Stimulated activated CD4-positive, alpha-beta T cell treated with anti-CD3 and anti-CD28 coated beads, Interleukin-4, amount 100 ng/mL, for 48 hours (primary cell): Measurements from ENCODE around the gene KIAA1586.
"Not testable (repeated sequence)": the region's sequence is repeated elsewhere in the genome, so short reads cannot be mapped to it uniquely, and the experiment has no call there.

Experiments
- DNase-seq, 2 donors: peaks; one replicate each; pipeline ENCODE4 v3.0.0-alpha.2; 2020; ENCODE audit warnings: low read depth in 2 of 2

Gene KIAA1586

DNA sequence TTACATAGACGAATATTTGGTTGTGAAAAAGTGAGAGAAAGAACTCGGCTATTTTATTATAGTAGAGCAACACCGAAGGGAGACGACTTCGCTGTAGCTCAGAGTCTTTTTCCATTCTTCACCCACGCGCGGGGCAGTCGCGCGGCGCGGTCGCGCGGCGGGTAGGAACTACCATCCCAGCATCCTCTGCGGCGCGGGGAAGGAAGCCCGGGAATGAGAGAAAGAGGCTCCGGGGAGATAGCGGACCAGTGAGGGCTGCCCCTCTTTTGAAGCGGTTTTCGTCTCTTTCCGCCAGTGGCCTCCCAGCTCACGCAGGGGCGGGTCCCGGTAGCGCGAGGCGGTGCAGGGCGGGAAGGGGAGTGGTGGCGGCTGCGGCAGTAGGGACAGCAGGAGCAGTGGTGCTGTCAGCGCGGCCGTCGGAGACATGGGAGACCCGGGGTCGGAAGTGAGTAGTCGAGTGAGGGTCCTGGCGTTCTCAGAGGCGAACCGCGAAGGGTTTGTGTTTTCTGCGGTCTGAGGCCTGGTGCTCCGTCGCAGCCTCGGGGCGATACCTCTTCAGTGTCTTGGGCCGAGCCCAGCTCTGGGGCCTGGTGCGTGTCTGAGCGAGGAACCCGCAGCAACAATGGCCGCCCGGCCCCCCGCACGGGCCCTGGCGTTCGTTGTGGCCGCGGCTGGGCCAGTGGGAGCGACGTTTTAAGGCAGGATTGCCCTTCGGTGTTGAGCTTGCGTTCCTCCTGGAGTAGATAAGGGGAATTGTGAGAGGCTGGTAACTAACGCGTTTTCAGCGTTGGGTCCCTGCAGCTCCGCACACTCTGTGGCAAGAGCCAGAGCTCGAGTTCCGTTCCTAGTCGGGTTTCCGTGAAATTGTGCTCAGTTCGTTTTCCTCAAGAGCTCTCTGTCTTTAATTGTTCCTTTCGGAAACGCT, at the start of gene KIAA1586:
KIAA1586 (plus strand) TSS at position 362 of the 925 bp plus-strand sequence; CDS start at position 425, 63 bp downstream.
- DNase-seq: peak; percentile 66 to 84

DNA sequence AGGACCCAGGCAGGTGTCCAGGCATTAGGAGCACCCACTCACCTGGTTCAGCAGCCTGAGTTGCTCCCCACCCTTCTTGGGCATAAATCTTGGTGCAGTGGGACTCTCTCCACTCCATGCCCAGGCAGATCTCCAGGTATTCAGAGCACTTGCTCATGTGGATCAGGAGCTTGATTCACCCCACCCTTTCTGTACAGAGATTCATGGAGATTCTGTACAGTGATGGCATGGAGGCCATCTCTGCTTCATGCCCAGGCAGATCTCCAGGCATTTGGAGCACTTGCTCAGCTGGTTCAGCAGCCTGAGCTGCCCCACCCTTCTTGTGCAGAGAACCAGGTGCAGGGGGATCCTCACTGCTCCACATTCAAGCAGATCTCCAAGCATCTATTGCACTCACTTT, 47.4 kb upstream of the KIAA1586 start:
- DNase-seq: no peak

DNA sequence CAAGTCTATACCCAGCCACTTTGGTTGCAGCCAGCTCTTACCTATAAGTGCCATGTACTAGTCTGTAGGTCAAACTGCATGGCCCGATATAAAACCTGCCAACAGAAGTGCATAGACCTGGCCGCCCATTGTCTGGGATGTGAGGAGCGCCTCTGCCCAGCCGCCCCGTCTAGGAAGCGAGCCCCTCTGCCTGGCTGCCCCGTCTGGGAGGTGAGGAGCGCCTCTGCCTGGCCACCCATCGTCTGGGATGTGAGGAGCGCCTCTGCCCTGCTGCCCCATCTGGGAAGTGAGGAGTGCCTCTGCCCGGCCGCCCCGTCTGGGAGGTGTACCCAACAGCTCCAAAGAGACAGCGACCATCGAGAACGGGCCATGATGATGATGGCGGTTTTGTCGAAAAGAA, 46.7 kb upstream of the KIAA1586 start:
- not testable (repeated sequence) for DNase-seq

DNA sequence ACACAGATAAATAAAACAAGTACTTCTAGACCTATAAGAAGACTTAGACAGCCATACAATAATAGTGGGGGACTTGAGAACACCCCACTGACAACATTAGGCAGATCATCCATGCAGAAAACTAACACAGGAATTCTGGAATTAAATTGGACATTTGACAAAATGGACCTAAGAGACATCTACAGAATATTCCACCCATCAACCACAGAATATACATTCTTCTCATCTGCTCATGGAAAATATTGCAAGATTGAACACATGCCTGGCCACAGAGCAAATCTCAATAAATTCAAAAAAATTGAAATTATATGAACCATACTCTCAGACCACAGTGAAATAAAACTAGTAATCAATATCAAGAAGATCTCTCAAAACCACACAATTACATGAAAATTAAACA, 44.3 kb upstream of the KIAA1586 start:
- no peak for DNase-seq

GRCh38 chr6:57004292-57004691, 42.2 kb upstream of the KIAA1586 start:
- no peak for DNase-seq

DNA sequence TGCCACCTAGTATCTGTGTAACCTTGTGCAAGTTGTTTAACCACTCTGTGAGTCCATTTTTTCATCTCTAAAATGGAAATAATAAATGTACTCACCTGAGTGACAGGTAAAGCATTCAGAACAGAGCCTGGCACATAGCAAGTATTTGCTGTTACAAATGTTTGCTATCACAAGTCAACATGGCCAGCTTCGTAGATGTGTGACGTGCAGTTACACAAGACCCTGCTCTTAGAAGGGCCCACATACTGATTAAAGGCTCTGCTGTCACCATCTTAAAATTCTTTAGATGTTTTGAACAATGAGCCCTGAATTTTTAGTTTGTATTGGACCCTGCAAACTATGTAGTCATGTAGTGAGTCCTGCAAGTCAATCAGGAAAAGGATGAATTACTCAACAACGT, 40.4 kb upstream of the KIAA1586 start:
- DNase-seq: no peak

GRCh38 chr6:57008069-57008468, 38.4 kb upstream of the KIAA1586 start:
- DNase-seq: not testable (repeated sequence)

- DNase-seq: no peak
Observed at GRCh38 chr6:57013521-57013926, 33.0 kb upstream of the KIAA1586 start.

DNA sequence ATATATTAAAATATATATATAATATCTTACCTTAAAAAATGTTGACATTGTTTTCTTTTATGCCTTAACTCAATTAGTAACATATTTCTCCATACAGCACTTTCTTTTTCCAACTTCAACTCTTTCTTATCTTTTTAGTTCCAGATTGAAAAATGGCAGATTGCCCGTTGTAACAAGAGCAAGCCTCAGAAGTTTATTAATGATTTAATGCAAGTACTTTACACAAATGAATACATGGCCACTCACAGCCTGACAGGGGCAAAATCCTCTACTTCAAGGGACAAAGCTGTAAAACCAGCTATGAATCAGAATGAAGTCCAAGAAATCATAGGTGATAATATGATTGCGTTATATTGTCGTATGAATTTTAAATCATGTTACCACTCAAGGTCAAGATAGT, 29.4 kb upstream of the KIAA1586 start:
- DNase-seq: no peak

GRCh38 chr6:57017841-57018240, 28.7 kb upstream of the KIAA1586 start:
- no peak for DNase-seq

GRCh38 chr6:57019434-57019833, 27.1 kb upstream of the KIAA1586 start:
- DNase-seq: no peak

GRCh38 chr6:57021086-57021720, 25.3 kb upstream of the KIAA1586 start:
- no peak for DNase-seq

GRCh38 chr6:57024321-57024720, 22.2 kb upstream of the KIAA1586 start:
- DNase-seq: no peak

- DNase-seq: no peak
Observed at GRCh38 chr6:57024775-57025174, 21.7 kb upstream of the KIAA1586 start.

DNA sequence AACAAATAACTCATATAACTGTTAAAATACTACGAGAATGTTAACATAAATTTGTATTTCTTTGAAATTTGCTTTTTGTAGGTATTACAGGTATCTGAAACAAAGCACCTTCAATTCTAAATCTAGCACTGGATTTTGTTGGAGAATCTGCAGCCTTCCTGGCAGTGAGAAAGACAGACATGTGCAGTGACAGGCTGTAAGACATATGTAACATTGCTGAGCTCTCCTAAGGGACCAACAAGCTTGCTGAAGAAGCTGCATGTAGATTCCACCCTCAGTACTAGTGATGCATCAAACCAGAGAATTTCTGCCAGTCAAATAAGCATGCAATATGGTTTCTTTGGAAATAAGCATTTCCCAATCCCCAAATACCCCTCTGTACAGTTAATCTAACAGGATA, 20.5 kb upstream of the KIAA1586 start:
- DNase-seq: no peak

- no peak for DNase-seq
Observed at GRCh38 chr6:57027301-57027700, 19.2 kb upstream of the KIAA1586 start.

DNA sequence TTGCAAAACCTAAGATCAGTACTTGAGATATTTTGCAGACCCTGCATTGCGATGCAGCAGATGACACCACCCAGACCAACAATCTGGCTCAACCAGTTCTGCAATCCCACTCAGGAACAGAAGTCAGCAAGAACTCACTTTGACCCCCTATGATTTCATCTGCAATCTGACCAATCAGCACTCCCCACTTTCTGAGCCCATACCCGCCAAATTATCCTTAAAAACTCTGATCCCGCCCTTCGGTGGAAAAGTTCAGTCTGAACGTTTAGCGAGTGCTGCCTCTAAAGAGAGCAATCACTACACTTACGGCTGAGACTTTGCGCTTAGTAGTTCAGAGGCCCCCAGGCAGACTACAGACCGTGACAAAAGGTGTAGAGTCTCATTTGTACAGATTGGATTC, 17.3 kb upstream of the KIAA1586 start:
- DNase-seq: no peak

GRCh38 chr6:57033228-57033627, 13.3 kb upstream of the KIAA1586 start:
- DNase-seq: no peak

DNA sequence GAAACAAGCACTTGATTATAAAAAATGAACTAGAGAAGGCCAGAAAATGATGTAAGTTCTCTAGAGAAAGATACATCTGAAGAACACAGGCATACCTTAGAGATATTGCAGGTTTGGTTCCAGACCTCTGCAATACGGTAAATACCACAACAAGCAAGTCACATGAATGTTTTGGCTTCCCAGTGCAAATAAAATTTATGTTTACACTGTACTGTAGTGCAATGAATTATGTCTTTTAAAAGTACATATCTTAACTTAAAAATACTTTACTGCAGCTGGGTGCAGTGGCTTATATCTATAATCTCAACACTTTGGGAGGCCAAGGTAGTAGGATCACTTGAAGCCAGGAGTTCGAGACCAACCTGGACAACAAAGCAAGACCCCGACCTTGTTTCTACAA, 10.9 kb upstream of the KIAA1586 start:
- DNase-seq: no peak

DNA sequence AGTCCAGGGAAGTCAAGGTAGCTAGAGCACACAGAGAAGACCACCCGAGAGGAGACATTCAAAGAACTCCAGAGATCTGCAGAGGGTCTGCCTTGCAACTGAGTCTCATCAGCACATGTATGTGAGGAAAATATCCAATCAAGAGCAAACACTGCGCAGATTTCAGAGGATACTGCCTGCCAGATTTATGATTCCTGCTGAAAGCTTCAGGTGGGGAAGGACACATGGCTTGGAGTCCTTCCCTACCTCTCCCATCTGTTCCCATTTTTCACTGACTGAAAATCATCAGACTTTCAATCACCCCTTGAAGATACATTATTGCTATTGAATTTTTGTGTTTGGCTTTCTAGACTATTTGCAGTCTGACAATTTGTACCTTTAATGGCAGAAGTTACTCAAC, 7.6 kb upstream of the KIAA1586 start:
- DNase-seq: no peak

DNA sequence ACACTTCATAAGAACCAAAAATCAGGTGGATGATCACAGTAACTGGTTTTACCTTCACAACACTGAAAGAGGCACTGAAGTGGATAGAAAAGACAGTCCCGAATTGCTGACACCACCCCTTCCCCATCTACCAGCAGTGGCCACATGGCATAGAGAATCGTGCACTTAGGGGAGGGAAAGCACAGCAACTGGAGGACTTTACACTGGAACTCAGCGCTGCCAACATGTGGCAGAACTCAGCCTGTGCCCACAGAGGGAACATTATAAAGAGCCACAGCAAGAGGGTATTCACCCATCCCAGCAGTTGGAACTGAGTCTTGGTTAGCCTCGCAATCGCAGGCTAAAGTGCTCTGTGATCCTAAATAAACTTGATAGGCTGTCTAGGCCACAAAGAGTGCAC, 6.5 kb upstream of the KIAA1586 start:
- DNase-seq: no peak

- DNase-seq: not testable (repeated sequence)
Observed at GRCh38 chr6:57044061-57044460, 2.4 kb upstream of the KIAA1586 start.

- DNase-seq: no peak
Observed at GRCh38 chr6:57044568-57044967, 1.9 kb upstream of the KIAA1586 start.
